SK-N-SH (cell line): ENCODE data around the gene TMCC3. TPM values are rescaled to one million over a fixed set of nuclear protein-coding genes. Genes with fewer than 3 reads are reported as not detected.

Experiments
- CTCF ChIA-PET: fragments of 300-600, 350-600 bp; formaldehyde crosslinking; extraction: SDS; loops from one replicate; lab custom pipeline; 2021; lab: Yijun Ruan, JAX
- POLR2A ChIA-PET: fragments of 350-600 bp; sonication (Branson Sonifier 250); formaldehyde crosslinking; extraction: SDS; loops from one replicate; lab custom pipeline; 2020; ENCODE audit warnings: antibody characterized with exemption, inconsistent platforms; lab: Yijun Ruan, JAX
- DNase-seq: peaks from one replicate; pipeline ENCODE4 v3.0.0; 2012
- H2AFZ ChIP-seq: fragments of 200-600 bp; sonication (generic); 2 replicates; pipeline ENCODE4 v1.8.1; 2016; ENCODE audit warnings: antibody characterized with exemption, mild to moderate bottlenecking, low read depth
- H3F3A ChIP-seq: fragments of 200-600 bp; sonication (generic); replicated peaks from 2 replicates; pipeline ENCODE3; 2016; ENCODE audit warnings: antibody characterized with exemption, mild to moderate bottlenecking; ENCODE audit not compliant: insufficient read depth
- H3K27ac ChIP-seq, 2 experiments: fragments of 200-500 bp in 1 of 2; fragments of 200-600 bp in 1 of 2; sonication (Bioruptor generic) in 1 of 2; sonication (generic), shearing (Covaris generic) in 1 of 2; 2 replicates each; pipeline versions ENCODE4 v1.5.1 to v1.6.1; 2014 to 2016; ENCODE audit warnings: low read depth in 2 of 2, inconsistent platforms in 1 of 2, low read length in 1 of 2, mild to moderate bottlenecking in 1 of 2, mixed read lengths in 1 of 2
- H3K27me3 ChIP-seq: fragments of 200-600 bp; sonication (generic), shearing (Covaris generic); 2 replicates; pipeline ENCODE4 v1.6.1; 2016; ENCODE audit warnings: mixed run types; ENCODE audit not compliant: insufficient read depth
- H3K36me3 ChIP-seq, 2 experiments: fragments of 200-500 bp in 1 of 2; fragments of 200-600 bp in 1 of 2; sonication (Bioruptor generic) in 1 of 2; sonication (generic) in 1 of 2; replicated peaks in 1 of 2; 2 replicates each; pipeline versions ENCODE3 to v1.5.1; 2014 to 2016; ENCODE audit warnings: low read length in 1 of 2, mild to moderate bottlenecking in 1 of 2; ENCODE audit not compliant: insufficient read depth in 2 of 2, control insufficient read depth in 1 of 2
- H3K4me1 ChIP-seq, 2 experiments: fragments of 200-500 bp in 1 of 2; fragments of 200-600 bp in 1 of 2; sonication (Bioruptor generic) in 1 of 2; sonication (generic), shearing (Covaris generic) in 1 of 2; 2 replicates each; pipeline versions ENCODE4 v1.5.1 to v1.6.1; 2014 to 2016; ENCODE audit warnings: low read depth in 1 of 2, low read length in 1 of 2, mixed run types in 1 of 2; ENCODE audit not compliant: insufficient read depth in 2 of 2, control insufficient read depth in 1 of 2
- H3K4me2 ChIP-seq: fragments of 200-600 bp; sonication (generic), shearing (Covaris generic); 2 replicates; pipeline ENCODE4 v1.6.1; 2017; ENCODE audit warnings: mixed run types
- H3K4me3 ChIP-seq, 2 experiments: fragments of 200-500 bp in 1 of 2; fragments of 200-600 bp in 1 of 2; sonication (Bioruptor generic) in 1 of 2; sonication (generic), shearing (Covaris generic) in 1 of 2; 2 replicates each; pipeline versions ENCODE4 v1.5.1 to v1.8.1; 2014 to 2016; ENCODE audit warnings: low read depth in 2 of 2, inconsistent platforms in 1 of 2, low read length in 1 of 2, mild to moderate bottlenecking in 1 of 2, mixed read lengths in 1 of 2, moderate library complexity in 1 of 2
- H3K79me2 ChIP-seq: fragments of 200-600 bp; sonication (generic); 2 replicates; pipeline ENCODE4 v1.8.1; 2017; ENCODE audit warnings: mild to moderate bottlenecking; ENCODE audit not compliant: insufficient read depth
- H3K9ac ChIP-seq: fragments of 200-600 bp; sonication (generic); 2 replicates; pipeline ENCODE4 v1.6.1; 2017; ENCODE audit warnings: mixed run types
- H3K9me2 ChIP-seq: fragments of 200-600 bp; sonication (generic); 2 replicates; pipeline ENCODE4 v1.6.1; 2017; ENCODE audit warnings: mixed run types
- H3K9me3 ChIP-seq: fragments of 200-600 bp; sonication (generic); 2 replicates; pipeline ENCODE4 v1.6.1; 2017; ENCODE audit warnings: mixed run types, mild to moderate bottlenecking, moderate library complexity
- H4K20me1 ChIP-seq: fragments of 200-600 bp; sonication (generic); 2 replicates; pipeline ENCODE4 v1.6.1; 2017; ENCODE audit warnings: mild to moderate bottlenecking, mixed run types; ENCODE audit not compliant: insufficient read depth
- EP300 ChIP-seq, 2 experiments: IDR thresholded peaks; 2 replicates each; pipeline versions ENCODE4 v1.4.0 to v1.6.1; 2012; ENCODE audit warnings: borderline replicate concordance in 1 of 2, low read depth in 1 of 2, low read length in 1 of 2
- FOSL2 ChIP-seq: IDR thresholded peaks from 2 replicates; pipeline ENCODE4 v1.4.0; 2012; ENCODE audit warnings: low read depth, mild to moderate bottlenecking, moderate library complexity, borderline replicate concordance
- FOXM1 ChIP-seq: IDR thresholded peaks from 2 replicates; pipeline ENCODE4 v1.4.0; 2012; ENCODE audit warnings: low read depth, mild to moderate bottlenecking
- GABPA ChIP-seq: IDR thresholded peaks from 2 replicates; pipeline ENCODE4 v1.4.0; 2012; ENCODE audit warnings: low read depth, mild to moderate bottlenecking
- GATA2 ChIP-seq: sonication (generic); formaldehyde crosslinking; IDR thresholded peaks from 2 replicates; pipeline ENCODE4 v1.5.0; 2020; ENCODE audit warnings: mild to moderate bottlenecking, missing genetic modification reagents
- MXI1 ChIP-seq: IDR thresholded peaks from 2 replicates; pipeline ENCODE4 v1.6.1; 2012; ENCODE audit warnings: mild to moderate bottlenecking, low read depth, low read length, improper control_type of control experiment
- POLR2AphosphoS5 ChIP-seq: IDR thresholded peaks from 2 replicates; pipeline ENCODE4 v1.6.1; 2012; ENCODE audit warnings: low read depth, low read length
- RCOR1 ChIP-seq: fragments of 150-350 bp; IDR thresholded peaks from 2 replicates; pipeline ENCODE4 v1.6.1; 2017; ENCODE audit warnings: antibody characterized with exemption, low read length
- RFX5 ChIP-seq: IDR thresholded peaks from 2 replicates; pipeline ENCODE4 v1.6.1; 2012; ENCODE audit warnings: mild to moderate bottlenecking, improper control_type of control experiment, low read length
- RXRA ChIP-seq: IDR thresholded peaks from 2 replicates; pipeline ENCODE4 v1.4.0; 2012; ENCODE audit warnings: low read depth, mild to moderate bottlenecking, borderline replicate concordance
- SMC3 ChIP-seq: IDR thresholded peaks from 2 replicates; pipeline ENCODE4 v1.6.1; 2012; ENCODE audit warnings: low read depth, low read length, improper control_type of control experiment
- TCF12 ChIP-seq: IDR thresholded peaks from 2 replicates; pipeline ENCODE4 v1.4.0; 2012
- YY1 ChIP-seq: IDR thresholded peaks from 2 replicates; pipeline ENCODE4 v1.4.0; 2012; ENCODE audit warnings: low read depth, mild to moderate bottlenecking
- WGBS: methylation state at CpG from one replicate; pipeline ENCODE4 v1.1.6; 2017; ENCODE audit warnings: low lambda C conversion rate; 5-methylcytosine and 5-hydroxymethylcytosine counted together
- polyA plus RNA-seq, 3 experiments: library from polyadenylated mRNA; depleted of rRNA; stranded (reverse); fragments of >200 nt; gene quantifications; 2 replicates each; pipeline ENCODE4 v1.2.3, GENCODE V29; 2012
- TF ChIP-seq, protein P1 (sequence below): IDR thresholded peaks from 2 replicates; pipeline ENCODE4 v1.4.0; 2012; ENCODE audit warnings: low read depth, borderline replicate concordance
- TF ChIP-seq, protein P2 (sequence below): IDR thresholded peaks from 2 replicates; pipeline ENCODE4 v1.4.0; 2012; ENCODE audit warnings: low read depth
- TF ChIP-seq, protein P3 (sequence below): IDR thresholded peaks from 2 replicates; pipeline ENCODE4 v1.4.0; 2012; ENCODE audit warnings: low read depth, borderline replicate concordance
- TF ChIP-seq, protein P4 (sequence below): fragments of 150-350 bp; IDR thresholded peaks from 2 replicates; pipeline ENCODE4 v1.6.1; 2016; ENCODE audit warnings: mild to moderate bottlenecking, low read depth, low read length
- TF ChIP-seq, protein P5 (sequence below): fragments of 200-600 bp; sonication (generic); IDR thresholded peaks from 2 replicates; pipeline ENCODE4 v1.6.1; 2017; ENCODE audit warnings: antibody characterized with exemption, mild to moderate bottlenecking, moderate library complexity

TMCC3 gene
- polyA plus RNA-seq, 1 of the 3 experiments (the other 2 are of a cell fraction) = 0.53 TPM

DNA sequence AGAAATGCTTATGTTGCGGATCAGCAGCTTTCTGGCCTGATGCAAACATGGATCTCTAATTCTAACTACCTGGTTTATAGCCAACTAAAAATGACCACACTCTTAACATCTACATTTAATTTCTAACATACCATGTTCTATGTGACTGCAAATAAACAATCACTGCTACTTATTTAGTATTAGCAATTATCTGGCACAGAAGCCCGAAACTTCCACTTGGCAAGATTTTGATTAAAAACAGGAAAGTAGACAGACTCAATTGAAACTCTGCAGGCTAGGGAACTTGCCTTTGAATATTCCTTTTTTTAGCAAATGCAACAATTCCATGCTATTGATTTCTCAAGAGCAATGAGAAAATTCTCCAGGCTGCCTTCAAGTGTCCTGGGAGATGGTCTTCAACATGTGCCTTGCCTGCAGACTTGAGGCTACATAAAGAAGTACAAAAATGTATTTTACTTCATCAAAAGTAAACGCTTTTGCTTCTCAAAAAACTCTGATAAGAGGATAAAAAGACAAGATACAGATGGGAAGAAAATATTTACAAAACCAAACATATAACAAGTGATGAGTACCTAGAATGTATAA lies 9.1 kb upstream of the TMCC3 start:
- no peaks in the 10 kb centered on the region for H3K9me3 ChIP-seq
- no peak for DNase-seq
- ChIA-PET CTCF (interaction anchor here (1.5 kb wide), 1 partner anchor 10 kb away, joined by 3 read pairs; the partner anchor contains the start of gene TMCC3), POLR2A (no interaction called here)
- no peaks in the 10 kb centered on the region for H3K36me3 ChIP-seq
- H3K9ac ChIP-seq = no peak overlapping the region
- H4K20me1 ChIP-seq = no peaks in the 10 kb centered on the region
- no peaks in the 10 kb centered on the region for H3F3A ChIP-seq
- no peaks in the 10 kb centered on the region for H3K9me2 ChIP-seq
- H3K4me1 ChIP-seq = no peaks in the 10 kb centered on the region
- WGBS = 70% methylated on average over 3 of the region's 3 CpGs
- H3K4me3 ChIP-seq = no peak overlapping the region
- TF ChIP-seq FOSL2 = no peak
- TF ChIP-seq TCF12 = no peak
- TF ChIP-seq, protein P1, sequence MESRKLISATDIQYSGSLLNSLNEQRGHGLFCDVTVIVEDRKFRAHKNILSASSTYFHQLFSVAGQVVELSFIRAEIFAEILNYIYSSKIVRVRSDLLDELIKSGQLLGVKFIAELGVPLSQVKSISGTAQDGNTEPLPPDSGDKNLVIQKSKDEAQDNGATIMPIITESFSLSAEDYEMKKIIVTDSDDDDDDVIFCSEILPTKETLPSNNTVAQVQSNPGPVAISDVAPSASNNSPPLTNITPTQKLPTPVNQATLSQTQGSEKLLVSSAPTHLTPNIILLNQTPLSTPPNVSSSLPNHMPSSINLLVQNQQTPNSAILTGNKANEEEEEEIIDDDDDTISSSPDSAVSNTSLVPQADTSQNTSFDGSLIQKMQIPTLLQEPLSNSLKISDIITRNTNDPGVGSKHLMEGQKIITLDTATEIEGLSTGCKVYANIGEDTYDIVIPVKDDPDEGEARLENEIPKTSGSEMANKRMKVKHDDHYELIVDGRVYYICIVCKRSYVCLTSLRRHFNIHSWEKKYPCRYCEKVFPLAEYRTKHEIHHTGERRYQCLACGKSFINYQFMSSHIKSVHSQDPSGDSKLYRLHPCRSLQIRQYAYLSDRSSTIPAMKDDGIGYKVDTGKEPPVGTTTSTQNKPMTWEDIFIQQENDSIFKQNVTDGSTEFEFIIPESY = no peak
- TF ChIP-seq EP300 (IDR thresholded peaks at IDR 0.05; ENCODE audit: borderline replicate concordance in 1 of 2, low read depth in 1 of 2, low read length in 1 of 2) = no peak
- no peak overlapping the region for H3K4me2 ChIP-seq
- no peaks in the 10 kb centered on the region for H3K27me3 ChIP-seq
- H3K79me2 ChIP-seq = no peaks in the 10 kb centered on the region
- no peak overlapping the region for H2AFZ ChIP-seq
- H3K27ac ChIP-seq = no peak overlapping the region

DNA sequence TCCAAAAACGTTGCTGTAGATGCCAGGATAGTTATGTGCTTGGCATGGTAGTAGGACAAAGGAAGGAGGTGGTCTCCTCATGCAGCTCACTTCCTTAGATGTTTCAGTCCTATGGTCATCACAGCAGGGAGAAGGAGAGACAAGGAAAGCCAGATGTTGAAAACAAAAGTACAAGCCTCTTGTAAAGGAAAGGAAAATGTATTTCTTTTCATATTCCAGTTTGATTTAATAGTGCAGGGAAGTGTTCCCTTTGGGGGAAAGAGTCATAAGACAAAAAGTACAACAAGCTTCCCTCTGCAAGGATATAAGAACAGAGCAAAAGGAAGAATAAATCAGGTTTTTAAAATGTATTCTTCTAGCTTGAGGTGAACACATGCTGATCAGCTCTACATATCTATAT lies 8.6 kb upstream of the TMCC3 start:
- DNase-seq = no peak
- no peaks in the 10 kb centered on the region for H3F3A ChIP-seq
- no peaks in the 10 kb centered on the region for H3K79me2 ChIP-seq
- TF ChIP-seq, protein P2, sequence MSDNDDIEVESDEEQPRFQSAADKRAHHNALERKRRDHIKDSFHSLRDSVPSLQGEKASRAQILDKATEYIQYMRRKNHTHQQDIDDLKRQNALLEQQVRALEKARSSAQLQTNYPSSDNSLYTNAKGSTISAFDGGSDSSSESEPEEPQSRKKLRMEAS = no peak
- no peak for TF ChIP-seq YY1
- no peak for TF ChIP-seq GATA2 (CRISPR knock-in tag)
- TF ChIP-seq SMC3 = no peak
- TF ChIP-seq, protein P3, sequence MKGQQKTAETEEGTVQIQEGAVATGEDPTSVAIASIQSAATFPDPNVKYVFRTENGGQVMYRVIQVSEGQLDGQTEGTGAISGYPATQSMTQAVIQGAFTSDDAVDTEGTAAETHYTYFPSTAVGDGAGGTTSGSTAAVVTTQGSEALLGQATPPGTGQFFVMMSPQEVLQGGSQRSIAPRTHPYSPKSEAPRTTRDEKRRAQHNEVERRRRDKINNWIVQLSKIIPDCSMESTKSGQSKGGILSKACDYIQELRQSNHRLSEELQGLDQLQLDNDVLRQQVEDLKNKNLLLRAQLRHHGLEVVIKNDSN = no peak
- no peak for TF ChIP-seq GABPA
- TF ChIP-seq, protein P4, sequence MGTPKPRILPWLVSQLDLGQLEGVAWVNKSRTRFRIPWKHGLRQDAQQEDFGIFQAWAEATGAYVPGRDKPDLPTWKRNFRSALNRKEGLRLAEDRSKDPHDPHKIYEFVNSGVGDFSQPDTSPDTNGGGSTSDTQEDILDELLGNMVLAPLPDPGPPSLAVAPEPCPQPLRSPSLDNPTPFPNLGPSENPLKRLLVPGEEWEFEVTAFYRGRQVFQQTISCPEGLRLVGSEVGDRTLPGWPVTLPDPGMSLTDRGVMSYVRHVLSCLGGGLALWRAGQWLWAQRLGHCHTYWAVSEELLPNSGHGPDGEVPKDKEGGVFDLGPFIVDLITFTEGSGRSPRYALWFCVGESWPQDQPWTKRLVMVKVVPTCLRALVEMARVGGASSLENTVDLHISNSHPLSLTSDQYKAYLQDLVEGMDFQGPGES = no peak
- TF ChIP-seq RFX5 = no peak
- TF ChIP-seq TCF12 = no peak
- no peak for TF ChIP-seq RXRA
- no peak for TF ChIP-seq MXI1
- TF ChIP-seq, protein P5, sequence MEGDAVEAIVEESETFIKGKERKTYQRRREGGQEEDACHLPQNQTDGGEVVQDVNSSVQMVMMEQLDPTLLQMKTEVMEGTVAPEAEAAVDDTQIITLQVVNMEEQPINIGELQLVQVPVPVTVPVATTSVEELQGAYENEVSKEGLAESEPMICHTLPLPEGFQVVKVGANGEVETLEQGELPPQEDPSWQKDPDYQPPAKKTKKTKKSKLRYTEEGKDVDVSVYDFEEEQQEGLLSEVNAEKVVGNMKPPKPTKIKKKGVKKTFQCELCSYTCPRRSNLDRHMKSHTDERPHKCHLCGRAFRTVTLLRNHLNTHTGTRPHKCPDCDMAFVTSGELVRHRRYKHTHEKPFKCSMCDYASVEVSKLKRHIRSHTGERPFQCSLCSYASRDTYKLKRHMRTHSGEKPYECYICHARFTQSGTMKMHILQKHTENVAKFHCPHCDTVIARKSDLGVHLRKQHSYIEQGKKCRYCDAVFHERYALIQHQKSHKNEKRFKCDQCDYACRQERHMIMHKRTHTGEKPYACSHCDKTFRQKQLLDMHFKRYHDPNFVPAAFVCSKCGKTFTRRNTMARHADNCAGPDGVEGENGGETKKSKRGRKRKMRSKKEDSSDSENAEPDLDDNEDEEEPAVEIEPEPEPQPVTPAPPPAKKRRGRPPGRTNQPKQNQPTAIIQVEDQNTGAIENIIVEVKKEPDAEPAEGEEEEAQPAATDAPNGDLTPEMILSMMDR = no peak
- TF ChIP-seq POLR2AphosphoS5 = no peak
- TF ChIP-seq RCOR1 = no peak
- no peak for TF ChIP-seq FOXM1
- no peak for TF ChIP-seq FOSL2
- no peaks in the 10 kb centered on the region for H3K27me3 ChIP-seq
- H3K4me3 ChIP-seq = no peak overlapping the region
- no peak overlapping the region for H2AFZ ChIP-seq
- ChIA-PET POLR2A (no interaction called here), CTCF (interaction anchor here (1.5 kb wide), 1 partner anchor 9 kb away, joined by 3 read pairs; the partner anchor contains the start of gene TMCC3)
- 0% methylated on average over 1 of the region's 1 CpG for WGBS
- no peaks in the 10 kb centered on the region for H3K4me1 ChIP-seq
- H3K36me3 ChIP-seq = no peaks in the 10 kb centered on the region
- no peak overlapping the region for H3K9ac ChIP-seq
- H3K4me2 ChIP-seq = no peak overlapping the region
- no peak overlapping the region for H3K27ac ChIP-seq
- H3K9me2 ChIP-seq = no peaks in the 10 kb centered on the region
- no peaks in the 10 kb centered on the region for H4K20me1 ChIP-seq
- no peaks in the 10 kb centered on the region for H3K9me3 ChIP-seq
